ENCODE results near the gene P2RX4. TPM values are rescaled to one million over a fixed set of nuclear protein-coding genes. Genes with fewer than 3 reads are reported as not detected.

P2RX4 gene
- total RNA-seq, 2 experiments from 2014 or later = 10.8 to 17.7 TPM

DNA sequence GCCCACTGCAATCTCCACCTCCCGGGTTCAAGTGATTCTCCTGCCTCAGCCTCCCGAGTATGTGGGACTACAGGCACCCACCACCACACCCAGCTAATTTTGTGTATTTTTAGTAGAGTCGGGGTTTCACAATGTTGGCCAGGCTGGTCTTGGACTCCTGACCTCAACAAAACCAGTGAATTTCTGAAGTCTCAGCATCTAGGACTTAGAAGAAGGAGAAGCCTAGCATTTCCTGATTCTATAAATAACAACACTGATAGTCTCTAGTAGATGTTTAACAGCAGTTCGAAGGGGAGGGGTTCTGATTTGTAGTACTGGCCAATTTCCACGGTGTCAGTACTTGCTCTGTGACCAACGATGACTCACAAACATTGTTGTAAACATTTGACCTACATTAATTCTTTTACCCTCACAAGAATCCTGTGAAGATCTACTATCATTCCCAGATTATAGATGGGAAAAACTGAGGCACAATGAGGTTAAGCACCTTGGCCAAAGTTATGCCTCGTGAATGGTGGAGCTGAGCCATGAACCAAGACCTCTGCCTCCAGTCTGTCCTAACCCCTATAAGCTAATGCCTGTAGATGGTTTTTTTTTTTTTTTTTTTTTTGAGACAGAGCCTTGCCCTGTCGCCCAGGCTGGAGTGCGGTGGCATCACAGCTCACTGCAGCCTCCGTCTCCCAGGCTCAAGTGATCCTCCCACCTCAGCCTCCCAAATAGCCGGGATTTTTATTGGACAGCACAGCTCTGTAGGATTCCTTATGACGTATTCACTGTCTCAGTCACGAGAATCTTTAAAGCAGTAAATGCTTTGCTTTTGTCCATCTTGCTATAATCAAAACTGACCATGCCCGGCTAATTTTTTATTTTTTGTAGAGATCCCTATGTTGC, 5.2 kb downstream of the P2RX4 start:
- no peaks in the 10 kb centered on the region for H4K20me1 ChIP-seq (ENCODE audit: insufficient read depth, low read length)
- no peaks in the 10 kb centered on the region for H3K9me3 ChIP-seq (ENCODE audit: low read length)
- DNase-seq (ENCODE audit: low spot score) = no peak
- no peak for TF ChIP-seq EZH2phosphoT487 (IDR thresholded peaks at IDR 0.05; ENCODE audit: borderline replicate concordance, low read depth, low read length)
- TF ChIP-seq, protein P1, sequence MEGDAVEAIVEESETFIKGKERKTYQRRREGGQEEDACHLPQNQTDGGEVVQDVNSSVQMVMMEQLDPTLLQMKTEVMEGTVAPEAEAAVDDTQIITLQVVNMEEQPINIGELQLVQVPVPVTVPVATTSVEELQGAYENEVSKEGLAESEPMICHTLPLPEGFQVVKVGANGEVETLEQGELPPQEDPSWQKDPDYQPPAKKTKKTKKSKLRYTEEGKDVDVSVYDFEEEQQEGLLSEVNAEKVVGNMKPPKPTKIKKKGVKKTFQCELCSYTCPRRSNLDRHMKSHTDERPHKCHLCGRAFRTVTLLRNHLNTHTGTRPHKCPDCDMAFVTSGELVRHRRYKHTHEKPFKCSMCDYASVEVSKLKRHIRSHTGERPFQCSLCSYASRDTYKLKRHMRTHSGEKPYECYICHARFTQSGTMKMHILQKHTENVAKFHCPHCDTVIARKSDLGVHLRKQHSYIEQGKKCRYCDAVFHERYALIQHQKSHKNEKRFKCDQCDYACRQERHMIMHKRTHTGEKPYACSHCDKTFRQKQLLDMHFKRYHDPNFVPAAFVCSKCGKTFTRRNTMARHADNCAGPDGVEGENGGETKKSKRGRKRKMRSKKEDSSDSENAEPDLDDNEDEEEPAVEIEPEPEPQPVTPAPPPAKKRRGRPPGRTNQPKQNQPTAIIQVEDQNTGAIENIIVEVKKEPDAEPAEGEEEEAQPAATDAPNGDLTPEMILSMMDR (conservative IDR thresholded peaks at IDR 0.05; ENCODE audit: low read length) = no peak
- H3K4me3 ChIP-seq (ENCODE audit: low read depth, low read length, poor library complexity, severe bottlenecking) = no peak overlapping the region
- ChIA-PET CTCF (ENCODE audit: unreplicated experiment) (no interaction called here), POLR2A (interaction anchor here (0.7 kb wide), 1 partner anchor 515 kb away, joined by 3 read pairs; no protein-coding TSS in a partner anchor)
- intact Hi-C loops (cut with micrococcal nuclease; ENCODE audit: unreplicated experiment) = no loop called here
- H3K4me2 ChIP-seq (ENCODE audit: low read length) = no peak overlapping the region
- no peak overlapping the region for H2AFZ ChIP-seq (ENCODE audit: low read length)
- no peaks in the 10 kb centered on the region for H3K79me2 ChIP-seq (ENCODE audit: insufficient read depth, low read depth, low read length)
- no peaks in the 10 kb centered on the region for H3K9me2 ChIP-seq (ENCODE audit: insufficient read depth, low read length)
- no TSS peak for BruUV-seq (replicated peaks)
- H3K4me1 ChIP-seq (ENCODE audit: insufficient read depth, low read length, poor library complexity, severe bottlenecking) = peaks cover 6% of the 10 kb centered on the region
- no peaks in the 10 kb centered on the region for H3K36me3 ChIP-seq (ENCODE audit: insufficient read depth, low read length)
- no peak overlapping the region for H3K27ac ChIP-seq (ENCODE audit: low read depth, low read length, poor library complexity, severe bottlenecking)

DNA sequence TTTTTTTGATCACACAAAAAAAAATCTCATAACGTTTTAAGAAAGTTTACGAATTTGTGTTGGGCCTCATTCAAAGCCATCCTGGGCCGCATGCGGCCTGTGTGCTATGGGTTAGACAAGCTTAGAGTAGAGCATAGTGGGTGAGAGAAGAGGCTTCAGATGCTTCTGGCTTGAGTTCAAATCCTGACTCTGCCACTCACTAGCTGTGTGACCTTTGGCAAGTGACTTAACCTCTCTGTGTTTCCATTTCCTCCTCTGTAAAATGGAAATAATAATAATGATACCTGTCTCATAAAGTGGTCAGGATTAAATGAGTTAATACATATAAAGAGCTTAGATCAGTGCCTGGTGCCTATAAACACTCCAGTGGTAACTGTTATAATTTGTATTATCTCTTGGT, 6.2 kb downstream of the P2RX4 start:
- TF ChIP-seq, protein P1 (conservative IDR thresholded peaks at IDR 0.05; ENCODE audit: low read length) = no peak
- no peak for TF ChIP-seq EZH2phosphoT487 (IDR thresholded peaks at IDR 0.05; ENCODE audit: borderline replicate concordance, low read depth, low read length)
- POLR2A ChIA-PET = no interaction called here
- Histone ChIP-seq H3K9me2 (ENCODE audit: insufficient read depth, low read length) (no peaks in the 10 kb centered on the region), H2AFZ (ENCODE audit: low read length) (no peak overlapping the region), H3K36me3 (ENCODE audit: insufficient read depth, low read length) (no peaks in the 10 kb centered on the region), H4K20me1 (ENCODE audit: insufficient read depth, low read length) (no peaks in the 10 kb centered on the region), H3K4me1 (ENCODE audit: insufficient read depth, low read length, poor library complexity, severe bottlenecking) (no peaks in the 10 kb centered on the region), H3K4me3 (ENCODE audit: low read depth, low read length, poor library complexity, severe bottlenecking) (no peak overlapping the region), H3K4me2 (ENCODE audit: low read length) (no peak overlapping the region), H3K79me2 (ENCODE audit: insufficient read depth, low read depth, low read length) (no peaks in the 10 kb centered on the region), H3K27ac (ENCODE audit: low read depth, low read length, poor library complexity, severe bottlenecking) (no peak overlapping the region), H3K9me3 (ENCODE audit: low read length) (no peaks in the 10 kb centered on the region)
- intact Hi-C loops (cut with micrococcal nuclease; ENCODE audit: unreplicated experiment) = no loop called here
- DNase-seq (ENCODE audit: low spot score) = no peak
- BruUV-seq (replicated peaks) = no TSS peak
- CTCF ChIA-PET (ENCODE audit: unreplicated experiment) = no interaction called here

DNA sequence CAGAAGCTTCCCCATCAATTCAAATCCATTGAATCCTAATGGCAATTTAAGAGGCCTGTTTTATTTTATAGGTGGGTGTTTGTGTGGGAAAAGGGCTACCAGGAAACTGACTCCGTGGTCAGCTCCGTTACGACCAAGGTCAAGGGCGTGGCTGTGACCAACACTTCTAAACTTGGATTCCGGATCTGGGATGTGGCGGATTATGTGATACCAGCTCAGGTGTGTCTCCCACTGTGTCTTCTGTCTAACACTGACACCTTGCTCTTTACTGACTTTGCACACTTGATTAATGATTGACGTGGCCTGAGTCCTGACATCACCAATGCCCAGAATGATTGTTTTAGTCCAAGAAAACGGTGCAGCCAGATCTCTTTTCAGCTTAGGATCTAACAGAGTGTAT, 7.1 kb downstream of the P2RX4 start:
- Histone ChIP-seq H3K4me1 (ENCODE audit: insufficient read depth, low read length, poor library complexity, severe bottlenecking) (no peaks in the 10 kb centered on the region), H3K27ac (ENCODE audit: low read depth, low read length, poor library complexity, severe bottlenecking) (no peak overlapping the region), H3K9me3 (ENCODE audit: low read length) (no peaks in the 10 kb centered on the region), H3K79me2 (ENCODE audit: insufficient read depth, low read depth, low read length) (no peaks in the 10 kb centered on the region), H3K36me3 (ENCODE audit: insufficient read depth, low read length) (no peaks in the 10 kb centered on the region), H3K9me2 (ENCODE audit: insufficient read depth, low read length) (no peaks in the 10 kb centered on the region), H3K4me2 (ENCODE audit: low read length) (no peak overlapping the region), H2AFZ (ENCODE audit: low read length) (no peak overlapping the region), H3K4me3 (ENCODE audit: low read depth, low read length, poor library complexity, severe bottlenecking) (no peak overlapping the region), H4K20me1 (ENCODE audit: insufficient read depth, low read length) (no peaks in the 10 kb centered on the region)
- POLR2A ChIA-PET = interaction anchor here (0.7 kb wide), 1 partner anchor 55 kb away, joined by 3 read pairs; no protein-coding TSS in a partner anchor
- TF ChIP-seq, protein P1 (conservative IDR thresholded peaks at IDR 0.05; ENCODE audit: low read length) = no peak
- no peak for TF ChIP-seq EZH2phosphoT487 (IDR thresholded peaks at IDR 0.05; ENCODE audit: borderline replicate concordance, low read depth, low read length)
- CTCF ChIA-PET (ENCODE audit: unreplicated experiment) = no interaction called here
- DNase-seq (ENCODE audit: low spot score) = no peak
- BruUV-seq (replicated peaks) = no TSS peak
- intact Hi-C loops (cut with micrococcal nuclease; ENCODE audit: unreplicated experiment) = no loop called here
